Measurements from ENCODE around the gene TTLL3. TPM values are rescaled to one million over a fixed set of nuclear protein-coding genes. Genes with fewer than 3 reads are reported as not detected.
A peak's percentile ranks its signal among the peaks of the same experiment; 100 is the strongest.

Gene TTLL3
- total and polyA plus RNA-seq, 2 of the 4 experiments (the other 2 are of a cell fraction) = 6.8 to 43.4 TPM

- ATAC-seq (ENCODE audit: low read depth) (no peak), DNase-seq (no peak)
- ChIA-PET CTCF (no interaction called here), POLR2A (ENCODE audit: unreplicated experiment) (no interaction called here)
- H2BK5ac ChIP-seq (ENCODE audit: low read depth, low read length, poor library complexity, severe bottlenecking) = no peak overlapping the region
- no peak overlapping the region for H3K56ac ChIP-seq (ENCODE audit: extremely low read depth, insufficient read depth, low read length)
- peaks cover 8% of the 10 kb centered on the region; the same call in 1 of the 2 replicates for H4K20me1 ChIP-seq (ENCODE audit: insufficient read depth, low read length)
- H2AFZ ChIP-seq (replicated peaks; ENCODE audit: low read length, poor library complexity) = peak overlapping the region; percentile 21
- no peak overlapping the region for H3K14ac ChIP-seq (replicated peaks; ENCODE audit: low read depth, low read length)
- H3K4me2 ChIP-seq (ENCODE audit: low read depth, low read length) = no peak overlapping the region
- no peak overlapping the region for H3K18ac ChIP-seq (ENCODE audit: low read depth, low read length)
- no peak overlapping the region; the same call in 1 of the 2 replicates for H3K4ac ChIP-seq (ENCODE audit: low read depth, low read length)
- H2AK9ac ChIP-seq (replicated peaks; ENCODE audit: low read depth, low read length, poor library complexity) = peak overlapping the region; percentile 18
- H3K27ac ChIP-seq (ENCODE audit: insufficient read depth, low read length) = no peak overlapping the region
- no peaks in the 10 kb centered on the region for H3K27me3 ChIP-seq (ENCODE audit: control insufficient read depth, insufficient read depth, low read length)
- H2BK15ac ChIP-seq (ENCODE audit: low read depth, low read length) = no peak overlapping the region
- H3K79me1 ChIP-seq (ENCODE audit: low read depth in 1 of 2, low read length in 2 of 2) = peaks cover 16 to 49% of the 10 kb centered on the region in 2 experiments
- in situ Hi-C loops (cut with MboI; ENCODE audit: low sequenced_read_pairs) (no loop called here), intact Hi-C loops (cut with micrococcal nuclease) (no loop called here), dilution Hi-C loops (cut with HindIII; ENCODE audit: low sequenced_read_pairs, unreplicated experiment) (no loop called here)
- no peak overlapping the region for H2BK120ac ChIP-seq (ENCODE audit: low read depth, low read length)
- H2BK20ac ChIP-seq (ENCODE audit: low read depth, low read length) = no peak overlapping the region
- no peak overlapping the region for H4K91ac ChIP-seq (ENCODE audit: insufficient read depth, low read depth, low read length)
- BruUV-seq (replicated peaks) = no TSS peak
- no peak overlapping the region for H3K23ac ChIP-seq (ENCODE audit: low read depth, low read length)
- peaks cover 28% of the 10 kb centered on the region for H3K9me1 ChIP-seq (ENCODE audit: insufficient read depth, low read length)
- H4K8ac ChIP-seq (ENCODE audit: low read depth in 2 of 2, low read length in 2 of 2) = no peak overlapping the region
- peaks cover 27% of the 10 kb centered on the region for H3K4me1 ChIP-seq (ENCODE audit: control insufficient read depth, insufficient read depth, low read length)
- no peaks in the 10 kb centered on the region for H3K9me3 ChIP-seq (ENCODE audit: control insufficient read depth, insufficient read depth, low read length)
- H3K4me3 ChIP-seq (ENCODE audit: insufficient read depth, low read depth, low read length) = no peak overlapping the region
- WGBS, 2 experiments (ENCODE audit: extremely low coverage in 2 of 2, insufficient read length in 1 of 2) = 100% methylated on average over 1 of the region's 4 CpGs; no CpG with 5 or more reads in 1 of the 2 experiments
- TF ChIP-seq USF2 (IDR thresholded peaks at IDR 0.05; ENCODE audit: low read depth, low read length) (peak; percentile 87), NFE2L2 (IDR thresholded peaks at IDR 0.05; ENCODE audit: low read depth, low read length) (no peak), SMC3 (IDR thresholded peaks at IDR 0.05; ENCODE audit: low read depth, low read length) (no peak)
- TF ChIP-seq, protein P1, sequence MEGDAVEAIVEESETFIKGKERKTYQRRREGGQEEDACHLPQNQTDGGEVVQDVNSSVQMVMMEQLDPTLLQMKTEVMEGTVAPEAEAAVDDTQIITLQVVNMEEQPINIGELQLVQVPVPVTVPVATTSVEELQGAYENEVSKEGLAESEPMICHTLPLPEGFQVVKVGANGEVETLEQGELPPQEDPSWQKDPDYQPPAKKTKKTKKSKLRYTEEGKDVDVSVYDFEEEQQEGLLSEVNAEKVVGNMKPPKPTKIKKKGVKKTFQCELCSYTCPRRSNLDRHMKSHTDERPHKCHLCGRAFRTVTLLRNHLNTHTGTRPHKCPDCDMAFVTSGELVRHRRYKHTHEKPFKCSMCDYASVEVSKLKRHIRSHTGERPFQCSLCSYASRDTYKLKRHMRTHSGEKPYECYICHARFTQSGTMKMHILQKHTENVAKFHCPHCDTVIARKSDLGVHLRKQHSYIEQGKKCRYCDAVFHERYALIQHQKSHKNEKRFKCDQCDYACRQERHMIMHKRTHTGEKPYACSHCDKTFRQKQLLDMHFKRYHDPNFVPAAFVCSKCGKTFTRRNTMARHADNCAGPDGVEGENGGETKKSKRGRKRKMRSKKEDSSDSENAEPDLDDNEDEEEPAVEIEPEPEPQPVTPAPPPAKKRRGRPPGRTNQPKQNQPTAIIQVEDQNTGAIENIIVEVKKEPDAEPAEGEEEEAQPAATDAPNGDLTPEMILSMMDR (conservative IDR thresholded peaks at IDR 0.05; ENCODE audit: low read depth, low read length) = no peak
- no peak overlapping the region for H2AK5ac ChIP-seq (ENCODE audit: low read depth, low read length)
- no peak overlapping the region for H4K5ac ChIP-seq (ENCODE audit: low read depth, low read length)
- peaks cover 10% of the 10 kb centered on the region for H3K36me3 ChIP-seq (ENCODE audit: control insufficient read depth, insufficient read depth, low read length)
- H3K9ac ChIP-seq (ENCODE audit: low read depth, low read length) = no peak overlapping the region
Observed at GRCh38 chr3:9765865-9766264, 44.2 kb upstream of the TTLL3 start.
